PC-3 (cell line): ENCODE results near the gene CEACAM18.

Experiments
- EZH2phosphoT487 ChIP-seq: fragments of 300-600 bp; sonication (generic); IDR thresholded peaks from 2 replicates; pipeline ENCODE4 v1.6.1; 2018; ENCODE audit warnings: mild to moderate bottlenecking, antibody characterized with exemption, low read length, borderline replicate concordance
- TF ChIP-seq, protein P1 (sequence below): fragments of 300-600 bp; sonication (generic); conservative IDR thresholded peaks from 2 replicates; pipeline ENCODE4 v1.5.1; 2017; ENCODE audit warnings: antibody characterized with exemption, low read depth, mild to moderate bottlenecking, low read length

DNA sequence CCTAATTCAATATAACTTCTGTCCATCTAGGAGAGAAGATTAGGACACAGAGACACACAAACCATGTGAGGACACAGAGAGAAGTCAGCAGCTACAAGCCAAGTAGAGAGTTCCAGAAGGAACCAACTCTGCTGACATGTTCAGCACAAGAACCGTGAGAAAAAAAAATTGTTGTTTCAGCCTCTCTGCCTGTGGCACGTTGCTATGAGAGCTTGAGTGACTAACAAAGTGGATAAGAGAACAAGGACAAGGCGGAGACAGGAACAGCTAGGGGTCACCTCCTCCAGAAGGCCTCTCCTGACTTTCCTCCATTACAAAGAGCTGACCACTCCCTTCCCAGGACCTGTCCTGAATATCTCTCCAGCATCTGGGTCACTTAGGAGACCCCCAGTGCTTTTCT is 28.9 kb downstream of the CEACAM18 start:
- TF ChIP-seq, protein P1, sequence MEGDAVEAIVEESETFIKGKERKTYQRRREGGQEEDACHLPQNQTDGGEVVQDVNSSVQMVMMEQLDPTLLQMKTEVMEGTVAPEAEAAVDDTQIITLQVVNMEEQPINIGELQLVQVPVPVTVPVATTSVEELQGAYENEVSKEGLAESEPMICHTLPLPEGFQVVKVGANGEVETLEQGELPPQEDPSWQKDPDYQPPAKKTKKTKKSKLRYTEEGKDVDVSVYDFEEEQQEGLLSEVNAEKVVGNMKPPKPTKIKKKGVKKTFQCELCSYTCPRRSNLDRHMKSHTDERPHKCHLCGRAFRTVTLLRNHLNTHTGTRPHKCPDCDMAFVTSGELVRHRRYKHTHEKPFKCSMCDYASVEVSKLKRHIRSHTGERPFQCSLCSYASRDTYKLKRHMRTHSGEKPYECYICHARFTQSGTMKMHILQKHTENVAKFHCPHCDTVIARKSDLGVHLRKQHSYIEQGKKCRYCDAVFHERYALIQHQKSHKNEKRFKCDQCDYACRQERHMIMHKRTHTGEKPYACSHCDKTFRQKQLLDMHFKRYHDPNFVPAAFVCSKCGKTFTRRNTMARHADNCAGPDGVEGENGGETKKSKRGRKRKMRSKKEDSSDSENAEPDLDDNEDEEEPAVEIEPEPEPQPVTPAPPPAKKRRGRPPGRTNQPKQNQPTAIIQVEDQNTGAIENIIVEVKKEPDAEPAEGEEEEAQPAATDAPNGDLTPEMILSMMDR = no peak
- no peak for TF ChIP-seq EZH2phosphoT487
